Measurements from ENCODE around the gene ZNF581.

Gene ZNF581

GRCh38 chr19:55643003-55643886 lies at the start of gene ZNF581:
Gene ZNF581 (plus strand): TSS chr19:55643649. CDS start chr19:55644572, 923 bp downstream.
- DNase-seq: peak; percentile 84

- no peak for DNase-seq
These were observed 48.4 kb upstream of the ZNF581 start for GRCh38 chr19:55594996-55595545.

- no peak for DNase-seq
These were observed 47.1 kb upstream of the ZNF581 start for GRCh38 chr19:55596304-55596703.

- DNase-seq: no peak
These were observed 45.9 kb upstream of the ZNF581 start for GRCh38 chr19:55597501-55597921.

GRCh38 chr19:55598034-55598433 lies 45.4 kb upstream of the ZNF581 start:
- peak; percentile 16 for DNase-seq

GRCh38 chr19:55598719-55599467 lies 44.6 kb upstream of the ZNF581 start:
- peak; percentile 96 for DNase-seq

GRCh38 chr19:55599468-55599841 lies 44.0 kb upstream of the ZNF581 start, which contains the start of gene FIZ1:
Gene FIZ1 (minus strand): TSS chr19:55599517. CDS start chr19:55597865, 1,652 bp downstream.
- peak; percentile 100 for DNase-seq

- peak; percentile 99 for DNase-seq
These were observed 43.4 kb upstream of the ZNF581 start, which contains the start of gene ZNF524 for GRCh38 chr19:55599842-55600661. Gene ZNF524 (plus strand): TSS chr19:55600288. CDS start chr19:55602113, 1,825 bp downstream.

GRCh38 chr19:55600662-55601028 lies 42.8 kb upstream of the ZNF581 start:
- DNase-seq: no peak

GRCh38 chr19:55601084-55601483 lies 42.4 kb upstream of the ZNF581 start:
- peak; percentile 42 for DNase-seq

GRCh38 chr19:55602104-55603001 lies 41.1 kb upstream of the ZNF581 start:
- DNase-seq: no peak

- DNase-seq: no peak
These were observed 40.3 kb upstream of the ZNF581 start for GRCh38 chr19:55603115-55603514.

GRCh38 chr19:55603581-55604292 lies 39.7 kb upstream of the ZNF581 start:
- DNase-seq: no peak

- DNase-seq: peak; percentile 99
These were observed 38.2 kb upstream of the ZNF581 start for GRCh38 chr19:55605207-55605636.

- DNase-seq: peak; percentile 88
These were observed 37.6 kb upstream of the ZNF581 start, which contains the start of gene ZNF865 for GRCh38 chr19:55605637-55606470. Gene ZNF865 (plus strand): TSS chr19:55605647. CDS start chr19:55613619, 7,972 bp downstream.

- DNase-seq: no peak
These were observed 37.0 kb upstream of the ZNF581 start for GRCh38 chr19:55606471-55606787.

- no peak for DNase-seq
These were observed 36.6 kb upstream of the ZNF581 start for GRCh38 chr19:55606817-55607216.

- DNase-seq: no peak
These were observed 34.1 kb upstream of the ZNF581 start for GRCh38 chr19:55609326-55609725.

- DNase-seq: no peak
These were observed 32.0 kb upstream of the ZNF581 start for GRCh38 chr19:55611300-55611982.
